Loucy (cell line): ENCODE results near the gene FAM168A.
A peak's percentile ranks its signal among the peaks of the same experiment; 100 is the strongest.

Experiments used
- H2AFZ ChIP-seq: fragments of 200-600 bp; sonication (generic); 2 replicates; pipeline ENCODE4 v1.6.0; 2016; ENCODE audit warnings: antibody characterized with exemption, mild to moderate bottlenecking, low read length, moderate library complexity
- H3F3A ChIP-seq: fragments of 200-600 bp; 2 replicates; pipeline ENCODE4 v1.6.0; 2016; ENCODE audit warnings: antibody characterized with exemption, low read depth, mild to moderate bottlenecking
- H3K27me3 ChIP-seq: fragments of 200-600 bp; sonication (generic); 2 replicates; pipeline ENCODE4 v1.6.1; 2014; ENCODE audit warnings: low read length, mild to moderate bottlenecking; ENCODE audit not compliant: insufficient read depth, poor library complexity, severe bottlenecking
- H3K36me3 ChIP-seq: fragments of 200-600 bp; sonication (generic); 2 replicates; pipeline ENCODE4 v1.6.1; 2016; ENCODE audit warnings: low read length; ENCODE audit not compliant: insufficient read depth
- H3K4me1 ChIP-seq: fragments of 200-600 bp; sonication (generic); 2 replicates; pipeline ENCODE4 v1.5.1; 2014; ENCODE audit warnings: low read length, mild to moderate bottlenecking; ENCODE audit not compliant: insufficient read depth, poor library complexity, severe bottlenecking
- H3K4me2 ChIP-seq: fragments of 200-600 bp; sonication (generic); 2 replicates; pipeline ENCODE4 v1.6.0; 2014; ENCODE audit warnings: antibody characterized with exemption, low read length, low read depth, mild to moderate bottlenecking; ENCODE audit not compliant: poor library complexity, severe bottlenecking
- H3K4me3 ChIP-seq: fragments of 200-600 bp; sonication (generic); 2 replicates; pipeline ENCODE4 v1.5.1; 2014; ENCODE audit warnings: low read length, mild to moderate bottlenecking, mixed read lengths; ENCODE audit not compliant: poor library complexity, severe bottlenecking
- H3K79me2 ChIP-seq: fragments of 200-600 bp; sonication (generic); 2 replicates; pipeline ENCODE4 v1.6.1; 2014; ENCODE audit warnings: low read length; ENCODE audit not compliant: insufficient read depth
- H3K9ac ChIP-seq: fragments of 200-600 bp; sonication (generic); 2 replicates; pipeline ENCODE4 v1.6.0; 2014; ENCODE audit warnings: mild to moderate bottlenecking, low read depth, low read length, moderate library complexity; ENCODE audit not compliant: poor library complexity, severe bottlenecking
- H3K9me2 ChIP-seq: fragments of 200-600 bp; sonication (generic); replicated peaks from 2 replicates; pipeline ENCODE4 v1.6.1; 2016; ENCODE audit warnings: low read depth, low read length, mixed read lengths
- H3K9me3 ChIP-seq: fragments of 200-600 bp; sonication (generic); 2 replicates; pipeline ENCODE4 v1.6.1; 2014; ENCODE audit warnings: mild to moderate bottlenecking, antibody characterized with exemption, low read length, low read depth; ENCODE audit not compliant: insufficient read depth
- H4K20me1 ChIP-seq: fragments of 200-600 bp; sonication (generic); 2 replicates; pipeline ENCODE4 v1.6.0; 2014; ENCODE audit warnings: antibody characterized with exemption, low read length, mild to moderate bottlenecking; ENCODE audit not compliant: insufficient read depth, poor library complexity, severe bottlenecking
- EZH2phosphoT487 ChIP-seq: fragments of 200-600 bp; IDR thresholded peaks from 2 replicates; pipeline ENCODE4 v1.6.1; 2018; ENCODE audit warnings: antibody characterized with exemption, mild to moderate bottlenecking, moderate library complexity, borderline replicate concordance
- TF ChIP-seq, protein P1 (sequence below): fragments of 200-600 bp; sonication (generic); conservative IDR thresholded peaks from 2 replicates; pipeline ENCODE4 v1.5.1; 2014; ENCODE audit warnings: mild to moderate bottlenecking, antibody characterized with exemption, low read length

The FAM168A gene

DNA sequence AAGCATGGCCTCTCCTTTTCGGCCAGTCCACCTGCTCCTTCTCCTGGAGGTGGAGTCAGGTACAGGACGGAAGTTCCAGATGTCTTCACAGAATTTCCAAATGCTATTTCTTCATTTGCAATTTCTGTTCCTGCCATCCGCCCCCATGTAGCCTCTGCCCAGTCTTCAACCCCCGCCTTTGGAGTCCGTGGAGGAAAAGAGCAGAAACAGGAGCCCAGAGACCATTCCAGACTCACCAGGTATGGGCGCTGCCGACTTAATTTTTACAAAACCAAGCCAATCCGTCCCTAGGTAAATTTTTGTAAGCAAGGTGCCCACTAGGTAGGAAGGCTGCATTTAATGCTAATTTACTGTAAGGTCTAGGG, 192.8 kb downstream of the FAM168A start:
- Histone ChIP-seq H3K9me3 (no peaks in the 10 kb centered on the region), H3K36me3 (peaks cover 55% of the 10 kb centered on the region; the same call in 1 of the 2 replicates), H3K4me1 (no peaks in the 10 kb centered on the region), H3K9ac (no peak overlapping the region), H3K27me3 (no peaks in the 10 kb centered on the region), H4K20me1 (no peaks in the 10 kb centered on the region), H3K79me2 (no peaks in the 10 kb centered on the region), H2AFZ (no peak overlapping the region), H3K4me2 (no peak overlapping the region), H3K4me3 (no peak overlapping the region), H3F3A (no peaks in the 10 kb centered on the region), H3K9me2 (no peaks in the 10 kb centered on the region)
- TF ChIP-seq, protein P1, sequence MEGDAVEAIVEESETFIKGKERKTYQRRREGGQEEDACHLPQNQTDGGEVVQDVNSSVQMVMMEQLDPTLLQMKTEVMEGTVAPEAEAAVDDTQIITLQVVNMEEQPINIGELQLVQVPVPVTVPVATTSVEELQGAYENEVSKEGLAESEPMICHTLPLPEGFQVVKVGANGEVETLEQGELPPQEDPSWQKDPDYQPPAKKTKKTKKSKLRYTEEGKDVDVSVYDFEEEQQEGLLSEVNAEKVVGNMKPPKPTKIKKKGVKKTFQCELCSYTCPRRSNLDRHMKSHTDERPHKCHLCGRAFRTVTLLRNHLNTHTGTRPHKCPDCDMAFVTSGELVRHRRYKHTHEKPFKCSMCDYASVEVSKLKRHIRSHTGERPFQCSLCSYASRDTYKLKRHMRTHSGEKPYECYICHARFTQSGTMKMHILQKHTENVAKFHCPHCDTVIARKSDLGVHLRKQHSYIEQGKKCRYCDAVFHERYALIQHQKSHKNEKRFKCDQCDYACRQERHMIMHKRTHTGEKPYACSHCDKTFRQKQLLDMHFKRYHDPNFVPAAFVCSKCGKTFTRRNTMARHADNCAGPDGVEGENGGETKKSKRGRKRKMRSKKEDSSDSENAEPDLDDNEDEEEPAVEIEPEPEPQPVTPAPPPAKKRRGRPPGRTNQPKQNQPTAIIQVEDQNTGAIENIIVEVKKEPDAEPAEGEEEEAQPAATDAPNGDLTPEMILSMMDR = no peak
- TF ChIP-seq EZH2phosphoT487 = no peak

- Histone ChIP-seq H3K36me3 (peaks cover 51% of the 10 kb centered on the region; the same call in 1 of the 2 replicates), H4K20me1 (no peaks in the 10 kb centered on the region), H3K4me1 (no peaks in the 10 kb centered on the region), H3K4me2 (no peak overlapping the region), H3K4me3 (no peak overlapping the region), H3K9me2 (no peaks in the 10 kb centered on the region), H2AFZ (no peak overlapping the region), H3K27me3 (no peaks in the 10 kb centered on the region), H3K9me3 (no peaks in the 10 kb centered on the region), H3F3A (no peaks in the 10 kb centered on the region), H3K79me2 (no peaks in the 10 kb centered on the region), H3K9ac (no peak overlapping the region)
- TF ChIP-seq EZH2phosphoT487 = no peak
- TF ChIP-seq, protein P1 = no peak
These were observed 193.3 kb downstream of the FAM168A start for GRCh38 chr11:73404506-73405145.

DNA sequence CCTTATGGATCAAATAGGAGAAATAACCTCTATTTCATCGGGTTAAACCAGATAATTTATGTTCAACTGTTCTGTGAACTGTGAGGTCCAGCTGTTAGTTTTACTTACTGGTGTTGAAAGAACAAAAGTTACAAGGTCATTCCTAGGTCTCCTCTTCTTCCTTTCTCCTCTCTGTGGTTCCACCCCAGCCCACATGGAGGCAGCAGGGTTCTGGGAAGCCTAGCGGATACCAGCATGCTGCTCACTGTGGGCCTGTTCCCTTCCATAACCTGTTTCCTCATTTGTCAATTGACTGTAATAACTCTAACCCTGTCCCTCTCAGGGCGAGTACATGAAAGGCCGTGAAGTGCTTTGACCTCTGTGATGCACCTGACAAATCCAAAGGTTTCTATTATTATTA, 193.9 kb downstream of the FAM168A start:
- H3K4me2 ChIP-seq = no peak overlapping the region
- H3K79me2 ChIP-seq = no peaks in the 10 kb centered on the region
- H3K4me1 ChIP-seq = peaks cover 3% of the 10 kb centered on the region
- H3K27me3 ChIP-seq = no peaks in the 10 kb centered on the region
- H4K20me1 ChIP-seq = no peaks in the 10 kb centered on the region
- H3K9me2 ChIP-seq = no peaks in the 10 kb centered on the region
- peaks cover 45% of the 10 kb centered on the region; the same call in 1 of the 2 replicates for H3K36me3 ChIP-seq
- no peak for TF ChIP-seq EZH2phosphoT487
- TF ChIP-seq, protein P1 = peak; percentile 42
- H3K4me3 ChIP-seq = no peak overlapping the region
- no peaks in the 10 kb centered on the region for H3K9me3 ChIP-seq
- no peak overlapping the region for H3K9ac ChIP-seq
- no peaks in the 10 kb centered on the region for H3F3A ChIP-seq
- H2AFZ ChIP-seq = no peak overlapping the region
